ENCODE data around the gene GALNT9.
"Not testable (repeated sequence)": the region's sequence is repeated elsewhere in the genome, so short reads cannot be mapped to it uniquely, and the experiment has no call there.

GALNT9 gene

DNA sequence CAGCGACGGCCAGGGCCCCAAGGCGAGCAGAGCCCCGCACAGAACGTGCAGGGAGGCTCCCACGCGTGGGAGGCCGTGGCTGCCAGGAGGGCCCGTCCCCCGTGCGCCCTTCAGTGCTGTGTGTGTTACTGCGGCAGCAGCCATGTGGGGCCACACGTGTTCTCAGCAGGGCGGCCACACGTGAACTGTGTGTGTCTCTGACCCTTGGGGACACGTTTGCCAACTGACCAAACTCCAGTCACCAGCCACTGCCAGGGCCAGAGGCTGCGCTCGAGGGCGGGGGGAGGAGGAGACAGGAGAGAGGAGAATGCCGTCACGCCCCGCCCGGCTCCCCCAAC is 57.7 kb downstream of the GALNT9 start:
- FAIRE-seq, result no peak
- DNase-seq (ENCODE audit: extremely low spot score, insufficient read length, low read depth), result no peak

DNA sequence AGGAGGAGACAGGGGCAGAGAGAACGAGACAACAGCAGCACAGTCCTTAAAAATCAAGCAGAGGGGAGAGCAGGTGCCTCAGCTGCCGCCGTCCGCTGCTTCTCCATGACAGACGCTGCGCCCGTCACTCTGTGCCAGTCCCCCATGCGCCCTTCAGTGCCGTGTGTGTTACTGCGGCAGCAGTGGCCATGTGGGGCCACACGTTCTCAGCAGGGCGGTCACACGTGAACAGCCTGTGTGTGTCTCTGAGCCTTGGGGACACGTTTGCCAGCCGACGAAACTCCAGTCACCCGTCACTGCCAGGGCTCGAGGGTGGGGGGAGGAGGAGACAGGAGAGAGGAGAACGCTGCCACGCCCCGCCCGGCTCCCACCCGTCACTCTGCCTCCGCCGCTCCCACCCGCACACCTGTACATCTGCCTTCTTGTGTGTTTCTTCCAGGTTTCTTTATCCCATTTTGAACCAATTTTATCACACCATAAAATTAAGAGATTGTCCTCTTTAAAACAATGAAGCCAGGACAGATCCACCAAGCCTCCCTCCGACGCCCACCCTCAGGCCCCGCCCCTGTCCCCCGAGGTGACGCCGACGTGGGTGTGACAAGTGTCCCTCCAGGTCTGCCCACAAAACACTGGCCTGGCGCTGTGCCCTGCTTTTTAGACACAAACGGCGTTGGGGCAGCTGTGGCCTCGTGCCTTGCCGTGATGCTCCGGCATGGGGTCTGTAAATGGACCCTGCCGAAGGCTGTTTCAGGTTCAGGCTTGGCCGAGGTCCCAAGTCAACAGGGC is 58.2 kb downstream of the GALNT9 start:
- DNase-seq (ENCODE audit: extremely low spot score, insufficient read length, low read depth) (no peak), FAIRE-seq (no peak)

DNA sequence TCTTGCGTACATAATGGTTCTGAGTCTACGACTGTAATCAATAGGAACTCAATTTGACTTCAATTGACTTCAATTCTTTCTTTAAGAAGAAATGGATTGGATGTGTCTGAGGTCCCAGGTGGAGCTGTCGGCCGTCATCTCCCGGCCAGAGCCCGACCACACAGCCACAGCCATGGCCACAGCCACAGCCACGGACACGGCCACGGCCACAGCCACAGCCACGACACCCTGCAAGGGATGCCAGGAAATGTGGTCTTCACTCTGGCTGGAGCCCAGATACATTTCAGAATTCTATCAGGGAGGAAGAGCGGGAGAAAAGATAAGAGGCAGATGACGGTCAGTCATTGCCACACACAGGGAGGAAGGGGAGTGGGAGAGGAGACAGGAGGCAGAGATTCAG is 58.9 kb downstream of the GALNT9 start:
- FAIRE-seq (no peak), DNase-seq (ENCODE audit: extremely low spot score, insufficient read length, low read depth) (no peak)

DNA sequence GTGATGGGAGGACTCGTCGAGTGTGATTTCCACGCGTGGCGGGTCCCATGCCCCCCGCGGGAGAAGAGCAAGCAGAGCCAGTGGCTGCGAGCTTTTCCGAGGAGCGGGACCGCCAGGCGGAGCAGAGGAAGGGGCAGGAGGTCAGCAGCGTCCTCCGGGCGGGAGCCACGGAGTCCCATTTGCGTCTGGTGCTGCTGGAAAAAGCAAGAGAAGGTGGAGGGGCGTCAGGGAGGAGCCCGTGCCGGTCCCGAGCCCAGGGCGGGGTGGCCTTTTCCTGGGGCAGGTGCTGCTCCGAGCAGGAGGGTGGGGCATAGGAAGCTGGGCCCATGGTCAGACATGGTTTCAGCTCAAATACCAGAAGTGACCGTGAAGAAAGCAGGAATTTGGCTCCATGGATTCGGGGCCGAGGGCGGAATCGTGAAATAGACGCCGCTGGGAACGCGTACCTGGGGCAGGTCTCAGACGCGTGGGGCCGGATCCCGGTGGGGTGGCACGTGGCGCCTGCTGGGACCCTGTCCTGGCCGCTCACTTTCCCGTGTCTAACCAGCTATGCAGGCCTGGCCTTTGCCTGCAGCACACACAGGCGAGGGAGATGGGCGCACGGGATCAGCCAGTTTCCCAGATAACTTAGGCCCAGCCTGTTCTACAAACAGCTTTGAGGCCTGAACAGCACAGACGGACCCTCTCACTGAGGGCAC is 60.0 kb downstream of the GALNT9 start:
- DNase-seq (ENCODE audit: extremely low spot score, insufficient read length, low read depth) (no peak), FAIRE-seq (no peak)

GRCh38 chr12:132268674-132269073 is 60.7 kb downstream of the GALNT9 start:
- FAIRE-seq (no peak), DNase-seq (ENCODE audit: extremely low spot score, insufficient read length, low read depth) (no peak)

DNA sequence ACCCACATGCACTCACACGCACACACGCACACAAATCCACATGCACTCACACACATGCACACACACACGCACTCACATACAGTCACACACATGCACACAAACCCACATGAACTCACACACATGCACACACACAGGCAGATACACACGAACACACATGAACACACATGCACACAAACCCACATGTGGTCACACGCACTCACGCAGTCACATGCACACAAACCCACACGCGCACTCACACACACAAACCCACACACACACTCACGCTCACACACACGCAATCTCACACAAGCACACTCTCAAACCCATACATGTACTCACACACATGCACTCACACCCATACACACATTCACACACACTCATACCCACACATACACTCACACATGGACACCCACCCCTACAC is 61.5 kb downstream of the GALNT9 start:
- FAIRE-seq, result no peak

GRCh38 chr12:132266802-132267201 is 62.6 kb downstream of the GALNT9 start:
- FAIRE-seq (no peak), DNase-seq (ENCODE audit: extremely low spot score, insufficient read length, low read depth) (no peak)

More for the DNA sequence above, 61.5 kb downstream of the GALNT9 start:
- DNase-seq (ENCODE audit: extremely low spot score, insufficient read length, low read depth), result no peak

GRCh38 chr12:132266370-132266769 is 63.0 kb downstream of the GALNT9 start:
- no peak for DNase-seq (ENCODE audit: extremely low spot score, insufficient read length, low read depth)
- FAIRE-seq, result no peak

DNA sequence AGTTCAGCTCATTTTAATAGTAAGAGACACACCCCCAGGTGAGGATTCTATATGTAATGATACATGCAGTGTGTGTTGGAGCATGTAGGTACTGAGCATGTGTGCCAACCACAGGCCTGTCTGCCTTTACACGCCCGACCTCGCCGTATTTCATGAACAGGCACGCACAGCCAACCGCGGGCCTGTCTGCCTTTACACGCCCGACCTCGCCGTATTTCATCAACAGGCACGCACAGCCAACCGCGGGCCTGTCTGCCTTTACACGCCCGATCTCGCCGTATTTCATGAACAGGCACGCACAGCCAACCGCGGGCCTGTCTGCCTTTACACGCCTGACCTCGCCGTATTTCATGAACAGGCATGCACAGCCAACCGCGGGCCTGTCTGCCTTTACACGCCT is 63.6 kb downstream of the GALNT9 start:
- not testable (repeated sequence) for FAIRE-seq; DNase-seq (ENCODE audit: extremely low spot score, insufficient read length, low read depth)

GRCh38 chr12:132265056-132265800 is 64.2 kb downstream of the GALNT9 start:
- DNase-seq (ENCODE audit: extremely low spot score, insufficient read length, low read depth) (no peak), FAIRE-seq (no peak)

DNA sequence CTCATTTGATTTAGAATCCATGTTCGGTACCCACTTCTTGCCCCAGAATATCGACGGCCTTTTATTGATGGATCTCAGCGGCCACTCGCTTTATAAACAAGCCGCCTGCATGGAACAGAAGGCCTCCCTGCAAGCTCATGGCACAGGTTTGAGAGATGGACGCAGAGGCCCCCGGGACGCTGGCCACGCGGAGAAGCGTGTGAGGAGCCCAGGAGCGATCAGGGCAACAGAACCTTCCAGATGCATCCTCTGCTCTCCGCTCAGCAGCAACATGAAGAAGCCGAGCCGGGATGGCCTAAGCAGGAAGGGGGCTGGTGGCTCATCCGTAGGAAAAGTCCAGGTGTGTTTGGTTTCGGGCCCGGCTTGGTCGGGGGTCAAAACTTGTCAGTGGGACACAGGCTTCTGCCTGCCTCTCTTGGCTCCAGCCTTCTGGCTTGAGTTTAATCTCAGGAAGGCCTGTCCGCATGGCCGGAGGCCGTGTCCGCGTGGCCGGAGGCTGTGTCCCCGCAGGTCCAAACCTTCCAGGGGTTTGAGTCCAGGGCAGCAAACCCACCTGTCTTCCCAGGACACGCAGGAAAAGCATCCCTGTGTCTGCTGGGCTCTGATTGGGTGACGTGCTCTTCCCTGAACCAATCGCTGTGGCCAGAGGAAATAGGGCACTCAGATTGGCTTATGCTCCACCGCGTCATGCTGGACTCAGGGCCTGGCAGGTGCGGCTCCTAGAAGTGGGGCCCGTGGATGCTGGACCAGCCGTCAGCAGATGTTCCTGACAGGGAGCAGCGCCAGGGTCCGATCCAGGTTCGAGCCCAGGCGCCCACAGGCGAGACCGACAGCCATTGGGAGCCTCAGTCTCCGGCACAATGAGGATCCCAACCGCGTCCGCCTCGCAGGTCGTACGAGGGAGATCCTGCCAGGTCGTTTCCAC is 65.0 kb downstream of the GALNT9 start:
- no peak for FAIRE-seq

DNA sequence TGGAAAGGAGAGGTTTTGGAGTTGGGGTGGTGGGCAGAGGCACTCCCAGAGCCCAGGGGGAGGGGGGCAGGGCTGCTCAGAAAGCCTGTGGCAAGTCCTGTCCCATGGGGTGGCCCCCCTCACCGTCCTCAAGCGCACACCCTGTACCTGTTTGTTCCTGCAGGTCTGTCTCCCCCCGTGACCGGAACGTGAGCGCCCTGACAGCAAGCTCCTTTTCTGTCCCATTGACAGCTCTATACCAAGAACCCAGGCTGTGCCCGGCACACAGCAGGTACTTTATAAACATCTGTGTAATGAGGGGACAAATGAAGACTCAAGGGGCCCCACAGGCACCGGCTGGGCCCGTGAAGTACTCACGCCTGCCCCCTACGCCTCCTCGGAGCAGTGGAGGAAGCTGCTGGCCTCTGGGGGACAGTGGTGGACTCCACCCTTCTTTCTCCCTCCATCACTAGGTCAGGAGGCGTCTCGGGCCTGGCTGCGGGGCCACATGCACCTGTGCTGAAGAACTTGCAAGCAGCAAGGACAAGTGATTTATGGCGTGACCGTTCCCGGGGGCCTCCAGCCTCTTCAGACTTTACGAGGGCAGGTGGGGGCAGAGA is 65.8 kb downstream of the GALNT9 start:
- DNase-seq (ENCODE audit: extremely low spot score, insufficient read length, low read depth) (no peak), FAIRE-seq (no peak)

More for the DNA sequence above, 65.0 kb downstream of the GALNT9 start:
- no peak for DNase-seq (ENCODE audit: extremely low spot score, insufficient read length, low read depth)

DNA sequence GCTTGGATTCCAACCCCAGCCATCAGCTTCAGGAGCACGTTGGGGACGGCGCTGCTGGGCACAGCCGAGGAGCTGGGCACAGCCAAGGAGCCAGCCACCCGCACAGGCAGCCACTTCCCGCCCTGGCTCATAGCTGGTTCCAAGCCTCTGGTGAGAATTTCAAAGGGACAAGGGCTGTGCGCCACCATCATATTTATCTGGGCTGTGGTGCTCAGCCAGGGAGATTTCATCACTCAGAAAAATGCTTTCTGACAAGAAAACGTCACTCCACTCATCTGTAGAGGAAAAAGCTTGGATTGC is 66.4 kb downstream of the GALNT9 start:
- FAIRE-seq, result no peak
- no peak for DNase-seq (ENCODE audit: extremely low spot score, insufficient read length, low read depth)

DNA sequence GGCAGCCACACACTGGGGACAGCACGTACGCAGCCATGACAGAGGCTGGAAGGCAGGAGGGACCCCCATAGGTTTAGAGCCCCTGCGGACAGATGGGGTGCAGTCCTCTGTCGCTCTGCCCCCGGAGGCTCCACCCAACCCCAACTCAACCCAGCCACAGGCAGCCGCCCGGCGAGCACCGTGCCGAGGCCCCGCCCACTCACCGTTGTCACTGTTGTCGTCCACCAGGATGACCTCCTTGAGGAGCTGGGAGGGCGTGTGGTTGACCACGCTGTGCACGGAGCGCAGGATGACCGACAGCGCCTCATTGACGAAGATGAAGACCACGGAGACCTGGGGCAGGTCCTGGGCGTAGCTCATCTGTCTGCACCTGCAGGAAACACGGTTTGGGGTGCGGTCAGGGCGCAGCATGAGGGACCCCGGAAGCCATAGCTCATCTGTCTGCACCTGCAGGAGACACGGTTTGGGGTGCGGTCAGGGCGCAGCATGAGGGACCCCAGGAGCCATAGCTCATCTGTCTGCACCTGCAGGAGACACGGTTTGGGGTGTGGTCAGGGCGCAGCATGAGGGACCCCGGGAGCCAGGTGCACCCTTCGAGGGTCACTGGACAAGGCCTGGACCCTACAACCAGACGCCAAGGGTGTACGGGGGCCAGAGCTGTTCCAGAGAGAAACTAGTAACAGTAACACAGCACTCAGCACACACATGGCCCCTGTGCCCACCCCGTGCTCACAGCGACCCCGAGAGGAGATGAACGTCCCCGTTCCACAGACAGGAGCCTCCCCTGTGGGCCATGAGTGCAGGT is 66.9 kb downstream of the GALNT9 start:
- DNase-seq (ENCODE audit: extremely low spot score, insufficient read length, low read depth), result no peak
- FAIRE-seq, result no peak

DNA sequence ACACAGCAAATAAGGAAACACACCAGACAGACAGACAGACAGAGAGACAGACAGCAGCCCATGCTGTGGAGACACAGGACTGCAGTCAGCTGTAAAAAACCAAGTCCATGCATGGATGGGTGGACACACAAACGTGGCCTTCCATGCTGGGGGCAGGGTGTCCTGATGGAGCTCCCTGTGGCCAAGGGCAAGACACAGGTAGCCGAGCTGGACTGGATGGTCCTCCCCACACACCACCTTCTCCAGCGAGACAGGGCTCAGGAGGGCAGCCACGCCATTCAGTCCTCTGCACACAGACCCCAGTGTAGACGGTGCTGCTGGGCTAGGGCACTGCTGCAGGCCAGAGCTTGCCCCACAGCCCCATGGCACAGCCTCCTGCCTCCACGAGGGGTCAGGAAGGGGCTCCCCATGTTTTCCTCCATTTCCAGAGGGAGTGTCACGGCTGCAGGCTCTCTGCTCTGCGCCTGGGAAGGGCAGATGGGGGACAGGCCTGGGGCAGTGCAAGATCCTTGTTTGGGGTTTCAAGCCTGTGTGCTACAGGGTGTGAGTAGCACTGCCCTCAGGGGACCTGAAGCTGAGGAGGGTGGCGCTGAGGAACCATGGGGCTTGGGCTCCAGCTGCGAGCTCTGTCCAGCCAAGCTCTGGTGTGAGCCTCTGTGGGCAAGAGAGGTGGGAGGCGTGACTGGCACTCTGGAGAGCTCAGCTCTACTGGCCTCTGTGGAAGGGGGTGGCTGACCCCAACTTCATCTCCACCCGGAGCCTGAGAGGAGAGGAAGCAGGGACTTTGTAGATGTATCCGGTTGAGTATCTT is 67.9 kb downstream of the GALNT9 start:
- FAIRE-seq, result no peak
- DNase-seq (ENCODE audit: extremely low spot score, insufficient read length, low read depth), result no peak

GRCh38 chr12:132260721-132261120 is 68.7 kb downstream of the GALNT9 start:
- DNase-seq (ENCODE audit: extremely low spot score, insufficient read length, low read depth) (no peak), FAIRE-seq (no peak)

DNA sequence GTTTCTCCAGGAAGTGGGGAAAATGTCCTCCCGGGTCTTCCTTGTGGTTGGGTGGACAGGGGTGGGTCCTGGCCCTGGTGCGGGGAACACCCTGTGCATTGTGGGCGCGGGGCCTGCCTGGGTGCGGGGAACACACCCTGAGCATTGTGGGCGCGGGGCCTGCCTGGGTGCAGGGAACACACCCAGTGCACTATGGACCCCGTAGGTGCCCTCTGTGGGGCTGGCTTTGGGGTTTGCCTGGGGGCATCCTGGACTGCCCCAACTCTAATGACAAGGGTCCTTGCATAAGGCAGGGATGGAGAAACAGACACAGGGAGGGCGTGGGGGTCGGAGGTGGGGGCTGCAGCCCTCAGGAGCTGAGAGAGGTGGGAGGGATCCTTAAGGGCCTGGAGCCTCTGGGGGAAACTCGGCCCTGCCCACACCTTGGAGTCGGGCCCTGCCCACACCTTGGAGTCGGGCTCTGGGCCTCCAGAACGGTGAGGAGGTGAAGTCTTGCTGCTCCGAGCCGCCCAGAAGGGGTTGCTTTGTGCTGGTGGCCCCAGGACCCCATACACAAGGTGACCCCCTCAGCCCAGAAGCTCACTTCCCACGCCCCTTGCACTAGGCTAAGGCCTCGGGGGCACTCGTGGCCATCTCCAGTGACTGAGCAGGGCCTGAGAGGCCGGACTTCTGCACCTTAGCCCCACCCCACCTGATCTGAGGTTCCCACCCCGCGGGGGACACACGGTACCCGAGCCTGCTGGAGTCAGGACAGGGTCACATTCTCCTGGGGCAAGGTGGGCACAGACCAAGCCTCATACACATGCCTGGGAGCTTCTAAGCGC is 69.3 kb downstream of the GALNT9 start:
- DNase-seq (ENCODE audit: extremely low spot score, insufficient read length, low read depth), result no peak
- no peak for FAIRE-seq
